Activated CD4-positive, alpha-beta memory T cell treated with anti-CD3 and anti-CD28 coated beads for 36 hours (primary cell): ENCODE data around the gene OR7D4. TPM values are rescaled to one million over a fixed set of nuclear protein-coding genes. Genes with fewer than 3 reads are reported as not detected.
"Not testable (repeated sequence)": the region's sequence is repeated elsewhere in the genome, so short reads cannot be mapped to it uniquely, and the experiment has no call there.

Experiments used
- CTCF ChIA-PET: fragments of 350-600 bp; sonication (Branson Sonifier 250); formaldehyde crosslinking; loops from one replicate; lab custom pipeline; 2021; ENCODE audit warnings: antibody characterized with exemption, inconsistent platforms; lab: Charles Lee
- POLR2A ChIA-PET: fragments of 350-600 bp; sonication (Branson Sonifier 250); formaldehyde crosslinking; loops from one replicate; lab custom pipeline; 2021; ENCODE audit warnings: antibody characterized with exemption; lab: Charles Lee
- DNase-seq: peaks from one replicate; pipeline ENCODE4 v3.0.0-alpha.2; 2020
- H3K27ac Mint-ChIP-seq: one replicate; pipeline ENCODE4 v1.8.0; 2021; ENCODE audit warnings: mixed read lengths
- H3K27me3 Mint-ChIP-seq: one replicate; pipeline ENCODE4 v1.8.0; 2021; ENCODE audit warnings: mixed read lengths
- H3K36me3 Mint-ChIP-seq: one replicate; pipeline ENCODE4 v1.8.0; 2021; ENCODE audit warnings: mixed read lengths
- H3K4me1 Mint-ChIP-seq: one replicate; pipeline ENCODE4 v1.8.0; 2021; ENCODE audit warnings: low read depth, mixed read lengths
- H3K4me3 Mint-ChIP-seq: one replicate; pipeline ENCODE4 v1.8.0; 2021; ENCODE audit warnings: mild to moderate bottlenecking, mixed read lengths
- H3K9me3 Mint-ChIP-seq: one replicate; pipeline ENCODE4 v1.8.0; 2021; ENCODE audit warnings: mixed read lengths
- intact Hi-C: fragments of 100-400 bp; cut with micrococcal nuclease; formaldehyde crosslinking; loops from one replicate; pipeline ENCODE4 v1.15.1; 2023
- total RNA-seq, 2 experiments: library from RNA; stranded (reverse); gene quantifications; one replicate each; pipeline ENCODE4 v1.2.3, GENCODE V29; 2021

OR7D4 gene
- total RNA-seq, result not detected

DNA sequence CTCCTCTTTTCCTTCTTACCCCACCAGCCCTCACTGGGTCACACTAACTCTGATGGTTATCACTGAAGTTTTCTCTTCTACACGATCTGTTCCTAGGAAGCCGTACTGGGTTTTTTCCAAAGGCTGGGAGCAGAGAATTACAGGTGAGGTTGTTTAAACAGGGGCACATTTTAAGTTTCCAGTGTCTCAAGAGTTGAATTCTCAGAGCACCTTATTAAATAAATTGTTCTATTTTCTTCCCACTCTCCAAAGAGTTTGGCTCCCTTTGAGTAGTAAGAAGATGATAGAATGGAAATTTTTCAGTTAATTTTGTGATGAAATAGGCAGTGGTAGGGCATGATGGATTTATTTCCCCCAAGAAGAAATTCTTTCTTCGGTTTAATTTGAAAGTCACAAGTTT, at the start of gene OR7D4:
Gene OR7D4, minus strand, starts transcription at position 101 of the 400 bp plus-strand sequence. CDS start 4,752 bp downstream, outside the sequence.
- CTCF ChIA-PET, result no interaction called here
- H3K9me3 Mint-ChIP-seq, result no peaks in the 10 kb centered on the region
- intact Hi-C loops, result no loop called here
- POLR2A ChIA-PET, result no interaction called here
- no peak within 1 kb of the TSS for H3K4me3 Mint-ChIP-seq
- H3K4me1 Mint-ChIP-seq, result no peaks in the 10 kb centered on the region
- DNase-seq, result no peak
- no peaks in the 10 kb centered on the region for H3K36me3 Mint-ChIP-seq
- H3K27ac Mint-ChIP-seq, result no peak within 1 kb of the TSS
- H3K27me3 Mint-ChIP-seq, result peaks cover 5% of the 10 kb centered on the region

DNA sequence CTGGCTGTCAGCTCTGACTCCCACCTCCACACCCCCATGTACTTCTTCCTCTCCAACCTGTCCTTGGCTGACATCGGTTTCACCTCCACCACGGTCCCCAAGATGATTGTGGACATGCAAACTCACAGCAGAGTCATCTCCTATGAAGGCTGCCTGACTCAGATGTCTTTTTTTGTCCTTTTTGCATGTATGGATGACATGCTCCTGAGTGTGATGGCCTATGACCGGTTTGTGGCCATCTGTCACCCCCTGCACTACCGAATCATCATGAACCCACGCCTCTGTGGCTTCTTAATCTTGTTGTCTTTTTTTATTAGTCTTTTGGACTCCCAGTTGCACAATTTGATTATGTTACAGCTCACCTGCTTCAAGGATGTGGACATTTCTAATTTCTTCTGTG, 31.8 kb upstream of the OR7D4 start:
- intact Hi-C loops, result no loop called here
- no peaks in the 10 kb centered on the region for H3K4me1 Mint-ChIP-seq

DNA sequence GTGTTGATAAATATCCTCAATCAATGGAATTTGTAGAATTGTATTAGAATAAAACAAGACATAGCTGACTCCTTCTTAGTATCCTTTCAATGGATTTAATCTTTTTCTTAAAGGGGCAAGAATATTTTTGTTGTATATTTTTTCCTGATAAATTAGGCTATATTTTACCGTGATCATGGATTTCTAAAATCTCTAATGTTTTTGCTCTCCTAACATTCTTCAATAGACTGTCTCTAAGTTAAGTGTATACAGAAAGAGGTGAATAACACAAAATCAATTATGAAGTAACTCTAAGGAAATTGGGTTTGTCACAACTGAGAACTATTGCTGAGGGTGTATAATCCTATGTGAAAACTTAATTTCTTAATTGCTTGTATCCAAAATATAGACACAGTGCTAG, 31.2 kb upstream of the OR7D4 start, which contains the start of gene OR7E24:
Gene OR7E24, plus strand, starts transcription at position 301 of the 400 bp plus-strand sequence. CDS start 114 bp downstream, outside the sequence.
- Mint-ChIP-seq H3K36me3 (peaks cover 1% of the 10 kb centered on the region), H3K27ac (no peak within 1 kb of the TSS), H3K9me3 (peaks cover 7% of the 10 kb centered on the region), H3K4me3 (no peak within 1 kb of the TSS), H3K27me3 (peaks cover 13% of the 10 kb centered on the region), H3K4me1 (no peaks in the 10 kb centered on the region)
- intact Hi-C loops, result no loop called here
- POLR2A ChIA-PET, result no interaction called here
- CTCF ChIA-PET, result no interaction called here
- no peak for DNase-seq

More for the DNA sequence above, 31.8 kb upstream of the OR7D4 start:
- Mint-ChIP-seq H3K27me3 (peaks cover 13% of the 10 kb centered on the region), H3K27ac (no peak overlapping the region), H3K9me3 (peaks cover 8% of the 10 kb centered on the region), H3K4me3 (no peak overlapping the region), H3K36me3 (peaks cover 2% of the 10 kb centered on the region)
- DNase-seq, result no peak
- ChIA-PET CTCF (no interaction called here), POLR2A (no interaction called here)

DNA sequence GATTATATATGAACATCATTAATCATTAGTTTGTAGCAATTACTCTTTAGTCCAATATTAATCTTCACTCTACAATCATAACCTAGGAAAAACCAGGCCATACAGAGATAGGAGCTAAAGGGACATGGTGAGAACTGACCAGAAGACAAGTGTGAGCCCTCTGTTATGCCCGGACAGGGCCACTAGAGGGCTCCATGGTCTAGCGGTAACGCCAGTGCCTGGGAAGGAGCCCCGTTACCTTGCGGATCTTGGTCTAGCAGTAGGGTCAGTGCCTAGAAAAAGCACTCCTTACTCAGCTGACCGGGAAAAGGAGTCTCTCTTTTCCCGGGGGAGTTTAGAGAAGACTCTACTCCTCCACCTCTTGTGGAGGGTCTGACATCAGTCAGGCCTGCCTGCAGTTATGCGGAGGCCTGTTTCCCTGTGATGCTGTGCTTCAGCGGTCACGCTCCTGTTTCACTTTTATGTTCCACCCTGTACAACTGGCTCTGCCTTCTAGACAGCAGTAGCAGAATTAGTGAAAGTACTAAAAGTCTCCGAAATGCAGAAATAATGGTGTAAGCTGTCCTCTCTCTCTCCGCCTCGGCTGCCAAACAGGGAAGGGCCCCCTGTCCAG, 13.8 kb downstream of the OR7D4 start:
- peak; percentile 76 for DNase-seq
- ChIA-PET CTCF (interaction anchor here (0.6 to 2.5 kb wide), 16 partner anchors 10 to 593 kb away, joined by 3 to 14 read pairs (median 3); partner anchors contain the start of genes ZNF266, ZNF559 and ZNF846), POLR2A (no interaction called here)
- Mint-ChIP-seq H3K4me1 (peaks cover 2% of the 10 kb centered on the region), H3K27me3 (peaks cover 4% of the 10 kb centered on the region), H3K27ac (no peak overlapping the region), H3K9me3 (no peaks in the 10 kb centered on the region), H3K4me3 (peak overlapping the region; percentile 23), H3K36me3 (no peaks in the 10 kb centered on the region)
- intact Hi-C loops, result loop anchor here (1.0 to 2.0 kb wide), 4 partner anchors 69 to 591 kb away; no protein-coding TSS in a partner anchor

DNA sequence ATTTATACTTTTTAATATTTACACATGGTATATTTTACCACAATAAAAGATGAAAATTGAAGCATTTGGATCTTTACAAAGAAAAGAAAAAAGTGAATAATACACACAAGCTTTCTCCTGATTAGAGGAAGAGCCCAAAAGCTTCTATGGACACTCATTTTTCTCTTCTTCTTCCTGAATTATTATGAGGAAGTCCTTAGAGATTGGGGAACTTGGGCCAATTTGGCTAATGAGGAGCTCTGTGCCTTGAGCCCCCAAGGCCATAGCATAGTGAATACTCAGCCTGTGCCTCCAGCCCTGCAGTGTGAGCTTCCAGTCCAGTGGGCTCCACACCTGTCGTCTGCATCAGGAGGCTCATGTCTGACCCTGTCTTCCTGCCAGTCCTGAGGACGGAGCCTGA, 21.3 kb downstream of the OR7D4 start:
- DNase-seq, POLR2A ChIA-PET, intact Hi-C loops, H3K36me3 Mint-ChIP-seq, H3K4me1 Mint-ChIP-seq, H3K9me3 Mint-ChIP-seq, H3K27ac Mint-ChIP-seq, CTCF ChIA-PET, H3K4me3 Mint-ChIP-seq: not testable (repeated sequence)
- peaks cover 12% of the 10 kb centered on the region for H3K27me3 Mint-ChIP-seq

DNA sequence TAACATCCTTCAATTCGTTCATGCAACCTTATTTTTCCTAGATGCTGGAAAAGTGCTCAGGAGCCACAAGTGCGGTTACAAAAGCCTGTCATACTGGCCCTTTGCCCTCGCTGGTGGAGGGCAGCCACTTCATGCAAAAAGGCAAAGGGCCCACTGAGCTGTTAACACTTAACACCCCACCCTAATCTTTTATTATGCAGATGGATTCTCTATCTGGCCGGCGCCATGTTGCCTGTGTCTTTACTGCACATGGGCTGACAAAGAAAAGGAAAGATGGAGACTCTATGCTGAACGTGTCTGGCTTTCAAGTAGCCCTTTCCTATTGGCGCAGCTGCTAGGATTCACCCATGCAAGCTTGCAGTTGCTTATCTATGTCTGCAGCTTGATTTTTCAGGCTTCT, 29.9 kb downstream of the OR7D4 start:
- peaks cover 2% of the 10 kb centered on the region for H3K36me3 Mint-ChIP-seq
- no peak overlapping the region for H3K27ac Mint-ChIP-seq
- H3K27me3 Mint-ChIP-seq, result peaks cover 6% of the 10 kb centered on the region
- H3K4me3 Mint-ChIP-seq, result no peak overlapping the region
- ChIA-PET POLR2A (no interaction called here), CTCF (no interaction called here)
- intact Hi-C loops, result no loop called here
- H3K4me1 Mint-ChIP-seq, result no peaks in the 10 kb centered on the region
- no peak for DNase-seq
- H3K9me3 Mint-ChIP-seq, result peaks cover 15% of the 10 kb centered on the region

DNA sequence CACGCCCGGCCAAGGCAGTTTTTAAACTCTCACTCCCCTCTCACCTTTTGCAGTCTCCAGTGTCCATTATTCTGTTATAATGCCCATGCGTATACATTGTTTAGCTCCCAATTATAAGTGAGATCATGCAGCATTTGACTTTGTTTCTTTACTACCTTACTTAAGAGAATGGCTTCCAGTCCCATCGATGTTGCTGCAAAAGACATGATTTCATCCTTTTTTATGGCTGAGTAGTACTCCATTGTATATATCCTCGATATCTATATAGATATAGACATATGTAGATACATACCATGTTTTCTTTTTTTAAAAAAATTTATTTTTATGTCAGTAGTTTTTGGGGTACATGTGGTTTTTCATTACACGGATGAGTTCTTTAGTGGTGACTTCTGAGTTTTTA, 32.2 kb downstream of the OR7D4 start:
- Mint-ChIP-seq H3K4me1 (no peaks in the 10 kb centered on the region), H3K27me3 (peaks cover 3% of the 10 kb centered on the region), H3K27ac (no peak overlapping the region), H3K4me3 (no peak overlapping the region), H3K36me3 (peaks cover 2% of the 10 kb centered on the region), H3K9me3 (peaks cover 15% of the 10 kb centered on the region)
- POLR2A ChIA-PET, result no interaction called here
- no peak for DNase-seq
- intact Hi-C loops, result no loop called here
- CTCF ChIA-PET, result no interaction called here

DNA sequence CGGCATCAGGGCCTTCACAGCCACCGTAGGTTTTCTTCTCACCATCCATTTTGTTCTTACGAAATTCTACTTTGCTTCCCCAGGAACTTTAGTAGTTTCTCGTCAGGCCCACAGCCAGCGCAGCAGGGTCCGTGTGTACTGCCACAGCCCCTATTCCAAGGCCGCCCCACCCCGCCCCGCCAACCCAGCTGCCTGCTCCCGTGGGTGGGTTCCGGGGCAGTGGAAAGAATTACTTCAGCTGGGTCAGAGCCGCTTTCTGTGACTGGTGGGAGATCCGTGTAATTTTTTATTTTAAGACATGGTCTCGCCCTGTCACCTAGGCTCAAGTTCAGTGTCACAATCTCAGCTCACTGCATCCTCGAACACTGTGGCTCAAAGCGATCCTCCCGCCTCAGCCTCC, 36.4 kb downstream of the OR7D4 start:
- H3K36me3 Mint-ChIP-seq, result peaks cover 2% of the 10 kb centered on the region
- intact Hi-C loops, result no loop called here
- DNase-seq, result no peak
- H3K27ac Mint-ChIP-seq, result no peak overlapping the region
- POLR2A ChIA-PET, result no interaction called here
- no peak overlapping the region for H3K4me3 Mint-ChIP-seq
- peaks cover 3% of the 10 kb centered on the region for H3K27me3 Mint-ChIP-seq
- no peaks in the 10 kb centered on the region for H3K4me1 Mint-ChIP-seq
- peaks cover 4% of the 10 kb centered on the region for H3K9me3 Mint-ChIP-seq
- CTCF ChIA-PET, result no interaction called here

DNA sequence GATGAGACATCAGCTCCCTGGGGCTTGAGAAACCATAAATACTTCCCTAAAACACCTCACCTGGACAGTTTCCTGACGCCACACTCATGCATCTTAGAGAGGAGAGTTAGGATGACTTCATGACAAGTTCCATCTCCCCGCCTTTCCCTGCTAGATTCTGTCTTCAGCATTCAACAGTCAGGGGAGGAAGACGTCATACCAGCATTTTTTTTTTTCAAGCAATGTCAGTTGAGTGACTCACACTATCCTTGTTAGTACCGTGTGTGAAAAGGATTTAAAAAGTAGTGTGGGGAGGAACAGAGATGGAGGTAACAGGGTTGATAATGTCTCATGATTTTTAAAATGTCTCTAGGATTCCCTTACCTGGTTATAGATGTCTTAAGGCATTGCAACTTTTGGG, 40.5 kb downstream of the OR7D4 start, which contains the start of gene OR7D2:
Gene OR7D2, plus strand, starts transcription at position 79 of the 400 bp plus-strand sequence. CDS start 6,803 bp downstream, outside the sequence.
- no peak within 1 kb of the TSS for H3K4me3 Mint-ChIP-seq
- POLR2A ChIA-PET, result no interaction called here
- no peaks in the 10 kb centered on the region for H3K36me3 Mint-ChIP-seq
- intact Hi-C loops, result no loop called here
- DNase-seq, result no peak
- no peaks in the 10 kb centered on the region for H3K4me1 Mint-ChIP-seq
- CTCF ChIA-PET, result no interaction called here
- H3K9me3 Mint-ChIP-seq, result no peaks in the 10 kb centered on the region
- H3K27ac Mint-ChIP-seq, result no peak within 1 kb of the TSS
- peaks cover 3% of the 10 kb centered on the region for H3K27me3 Mint-ChIP-seq

DNA sequence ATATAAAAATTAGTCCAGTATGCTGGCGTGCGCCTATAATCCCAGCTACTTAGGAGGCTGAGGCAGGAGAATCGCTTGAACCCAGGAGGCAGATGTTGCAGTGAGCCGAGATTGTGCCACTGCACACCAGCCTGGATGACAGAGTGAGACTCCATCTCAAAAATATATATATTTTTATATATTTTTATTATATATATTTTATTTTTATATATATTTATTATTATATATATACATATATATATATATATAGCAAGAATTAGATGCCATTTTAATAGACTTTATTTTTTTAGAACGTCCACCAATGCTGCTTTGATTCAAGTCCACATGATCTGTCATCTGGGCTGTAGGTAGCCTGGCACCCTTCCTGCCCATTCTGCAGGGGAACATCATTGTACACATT, 44.1 kb downstream of the OR7D4 start:
- Mint-ChIP-seq H3K4me1 (no peaks in the 10 kb centered on the region), H3K9me3 (peaks cover 10% of the 10 kb centered on the region), H3K36me3 (no peaks in the 10 kb centered on the region), H3K27me3 (peaks cover 3% of the 10 kb centered on the region), H3K4me3 (no peak overlapping the region), H3K27ac (no peak overlapping the region)
- intact Hi-C loops, result no loop called here
- POLR2A ChIA-PET, result no interaction called here
- CTCF ChIA-PET, result no interaction called here
- no peak for DNase-seq

DNA sequence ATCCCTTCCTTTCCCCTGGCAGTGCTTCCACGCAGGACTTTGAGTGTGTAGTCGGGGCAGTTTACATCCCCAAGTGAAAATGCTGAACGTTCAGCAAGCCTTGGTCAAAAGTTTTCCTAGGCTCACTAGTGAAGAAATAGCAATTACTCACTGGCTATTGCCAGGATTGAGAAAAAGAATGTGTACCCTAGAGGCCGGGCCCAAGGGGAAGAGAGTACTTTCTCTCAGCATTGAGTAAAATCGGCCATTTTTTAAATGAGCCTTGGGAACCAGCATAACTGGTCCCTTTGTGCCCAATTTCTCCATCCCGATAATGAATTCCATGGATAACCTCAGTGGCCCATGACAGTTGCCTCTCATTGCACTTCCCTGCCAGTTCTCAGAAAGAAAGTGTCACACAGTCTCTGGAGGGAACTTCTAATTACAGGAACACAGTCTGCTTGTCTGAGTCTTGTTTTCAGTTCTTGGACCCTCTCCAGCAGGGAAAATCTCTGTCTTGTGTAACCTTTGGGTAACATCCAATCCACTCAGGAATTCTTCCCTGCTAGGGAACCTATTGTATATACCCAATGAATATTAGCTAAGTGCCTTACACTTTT, 47.9 kb downstream of the OR7D4 start:
- no peak for DNase-seq
- Mint-ChIP-seq H3K4me1 (no peaks in the 10 kb centered on the region), H3K27me3 (no peaks in the 10 kb centered on the region), H3K4me3 (no peak overlapping the region), H3K36me3 (peaks cover 10% of the 10 kb centered on the region), H3K9me3 (peaks cover 13% of the 10 kb centered on the region), H3K27ac (no peak overlapping the region)
- ChIA-PET POLR2A (no interaction called here), CTCF (interaction anchor here (0.7 kb wide), 1 partner anchor 50 kb away, joined by 4 read pairs; no protein-coding TSS in a partner anchor)
- intact Hi-C loops, result no loop called here

DNA sequence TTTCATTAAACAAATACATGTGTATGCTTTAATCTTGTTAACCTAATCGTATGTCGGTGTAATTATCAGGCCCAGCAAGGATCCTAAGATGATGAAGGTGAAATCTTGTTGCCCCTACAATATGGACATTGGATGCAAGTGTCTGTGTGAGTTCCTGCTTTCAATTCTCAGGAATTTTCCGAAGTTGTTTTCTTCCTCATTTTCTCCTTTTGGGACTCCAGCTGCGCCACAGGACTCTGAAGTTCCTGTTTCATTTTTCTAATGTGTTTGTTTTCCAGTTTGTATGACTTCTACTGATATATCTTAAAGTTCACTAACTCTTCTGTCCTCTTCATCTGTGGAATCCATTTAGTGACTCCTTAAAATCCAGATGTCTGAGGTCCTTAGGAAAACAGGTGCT, 52.5 kb downstream of the OR7D4 start:
- ChIA-PET CTCF (no interaction called here), POLR2A (no interaction called here)
- H3K36me3 Mint-ChIP-seq, result peaks cover 46% of the 10 kb centered on the region
- no peak overlapping the region for H3K4me3 Mint-ChIP-seq
- no peak overlapping the region for H3K27ac Mint-ChIP-seq
- H3K27me3 Mint-ChIP-seq, result no peaks in the 10 kb centered on the region
- H3K4me1 Mint-ChIP-seq, result no peaks in the 10 kb centered on the region
- H3K9me3 Mint-ChIP-seq, result peaks cover 21% of the 10 kb centered on the region
- intact Hi-C loops, result no loop called here
- no peak for DNase-seq
